Tibial nerve (tissue), 4 donors: ENCODE measurements around the gene NPAT. TPM values are rescaled to one million over a fixed set of nuclear protein-coding genes. Genes with fewer than 3 reads are reported as not detected.

Source experiments
- DNase-seq, 2 donors: peaks; one replicate each; pipeline ENCODE4 v3.0.0-alpha.2; 2019; ENCODE audit warnings: low spot score in 2 of 2
- H3K27ac ChIP-seq, 4 donors: fragments of 200-600 bp; sonication (generic) in 3 of 4; one replicate each; pipeline ENCODE4 v1.5.1; 2017 to 2019; ENCODE audit warnings: mild to moderate bottlenecking in 1 of 4
- H3K27me3 ChIP-seq, 2 donors: fragments of 200-600 bp; sonication (generic) in 1 of 2; one replicate each; pipeline versions ENCODE4 v1.5.1 to v1.6.0; 2017 to 2019
- H3K36me3 ChIP-seq, 3 donors: fragments of 200-600 bp; sonication (generic); one replicate each; pipeline ENCODE4 v1.5.1; 2018 to 2019
- H3K4me1 ChIP-seq, 4 donors: fragments of 200-600 bp; sonication (generic) in 3 of 4; one replicate each; pipeline ENCODE4 v1.5.1; 2017 to 2019
- H3K4me3 ChIP-seq, 4 donors: fragments of 200-600 bp; sonication (generic) in 3 of 4; one replicate each; pipeline ENCODE4 v1.5.1; 2017 to 2019; ENCODE audit warnings: mild to moderate bottlenecking in 1 of 4, moderate library complexity in 1 of 4
- H3K9me3 ChIP-seq, 4 donors: fragments of 200-600 bp; sonication (generic) in 3 of 4; one replicate each; pipeline ENCODE4 v1.5.1; 2017 to 2019
- CTCF ChIP-seq, 5 experiments: fragments of 200-600 bp in 3 of 5; fragments of 450-650 bp in 2 of 5; sonication (generic) in 3 of 5; IDR thresholded peaks; one replicate each; pipeline ENCODE4 v1.5.1; 2016 to 2019; ENCODE audit warnings: antibody characterized with exemption in 5 of 5, mild to moderate bottlenecking in 3 of 5, moderate library complexity in 2 of 5
- EP300 ChIP-seq, 2 donors: sonication (generic); formaldehyde crosslinking; IDR thresholded peaks; one replicate each; pipeline ENCODE4 v1.6.1; 2017; ENCODE audit warnings: antibody characterized with exemption in 2 of 2, mild to moderate bottlenecking in 1 of 2
- POLR2A ChIP-seq, 2 donors: fragments of 450-650 bp; IDR thresholded peaks; one replicate each; pipeline ENCODE4 v1.6.1; 2017; ENCODE audit warnings: antibody characterized with exemption in 2 of 2, mild to moderate bottlenecking in 2 of 2, moderate library complexity in 2 of 2
- WGBS, 2 donors: methylation state at CpG; one replicate each; pipeline ENCODE4 v1.1.5; 2018; 5-methylcytosine and 5-hydroxymethylcytosine counted together
- total RNA-seq, 4 donors: library from RNA; depleted of rRNA; stranded (reverse); fragments of >200 nt; gene quantifications; one replicate each; pipeline ENCODE4 v1.1.0, GENCODE V29; 2016

The NPAT gene
- total RNA-seq, 4 donors from 2014 or later = 12.6 to 16.1 (median 15.3) TPM

- no peaks in the 10 kb centered on the region for H3K27me3 ChIP-seq
- TF ChIP-seq CTCF (IDR thresholded peaks at IDR 0.05) (no peak), EP300 (IDR thresholded peaks at IDR 0.05) (no peak), POLR2A (IDR thresholded peaks at IDR 0.05) (no peak)
- peak overlapping the region in 2 of 4 donors; percentile 60 to 80 for H3K4me3 ChIP-seq
- H3K27ac ChIP-seq = peak overlapping the region in 3 of 4 donors; percentile 90 to 95 (median 95)
- DNase-seq = peak in 1 of 2 donors; percentile 12
- peaks cover 0 to 22% (median 0%) of the 10 kb centered on the region in 3 donors for H3K36me3 ChIP-seq
- 81 to 86% methylated on average over 14 of the region's 14 CpGs for WGBS, 2 donors
- no peaks in the 10 kb centered on the region for H3K9me3 ChIP-seq
- H3K4me1 ChIP-seq = peaks cover 3 to 48% (median 8%) of the 10 kb centered on the region in 4 donors
These were observed 2.7 kb upstream of the NPAT start for GRCh38 chr11:108224911-108225786.

GRCh38 chr11:108224366-108224765, 1.9 kb upstream of the NPAT start:
- Histone ChIP-seq H3K4me1 (peaks cover 3 to 56% (median 8%) of the 10 kb centered on the region in 4 donors), H3K9me3 (no peaks in the 10 kb centered on the region), H3K4me3 (peak overlapping the region; percentile 17 to 80 (median 66)), H3K36me3 (peaks cover 0 to 15% (median 0%) of the 10 kb centered on the region in 3 donors), H3K27ac (peak overlapping the region; percentile 84 to 95 (median 92)), H3K27me3 (no peaks in the 10 kb centered on the region)
- TF ChIP-seq POLR2A (IDR thresholded peaks at IDR 0.05) (no peak), CTCF (IDR thresholded peaks at IDR 0.05) (no peak), EP300 (IDR thresholded peaks at IDR 0.05) (no peak)
- no peak for DNase-seq
- WGBS, 2 donors = 45 to 63% methylated on average over 4 of the region's 4 CpGs

- Histone ChIP-seq H3K36me3 (peaks cover 0 to 8% (median 0%) of the 10 kb centered on the region in 3 donors), H3K27ac (peak overlapping the region; percentile 84 to 95 (median 92)), H3K27me3 (no peaks in the 10 kb centered on the region), H3K9me3 (no peaks in the 10 kb centered on the region), H3K4me3 (peak overlapping the region; percentile 58 to 80 (median 66)), H3K4me1 (peaks cover 3 to 64% (median 8%) of the 10 kb centered on the region in 4 donors)
- DNase-seq = no peak
- WGBS, 2 donors = 6% methylated on average over 20 of the region's 20 CpGs
- TF ChIP-seq EP300 (IDR thresholded peaks at IDR 0.05) (no peak), CTCF (IDR thresholded peaks at IDR 0.05) (no peak), POLR2A (IDR thresholded peaks at IDR 0.05) (no peak)
These were observed 1.1 kb upstream of the NPAT start for GRCh38 chr11:108223348-108224149.

- Histone ChIP-seq H3K27ac (peak overlapping the region; percentile 86 to 98 (median 92)), H3K4me1 (peaks cover 3 to 68% (median 8%) of the 10 kb centered on the region in 4 donors), H3K4me3 (peak overlapping the region; percentile 59 to 80 (median 68)), H3K27me3 (no peaks in the 10 kb centered on the region), H3K36me3 (peaks cover 0 to 3% (median 0%) of the 10 kb centered on the region in 3 donors), H3K9me3 (no peaks in the 10 kb centered on the region)
- TF ChIP-seq CTCF (IDR thresholded peaks at IDR 0.05) (no peak), POLR2A (IDR thresholded peaks at IDR 0.05) (no peak), EP300 (IDR thresholded peaks at IDR 0.05) (no peak)
- no peak for DNase-seq
- 0 to 2% methylated on average over 29 of the region's 29 CpGs for WGBS, 2 donors
These were observed 396 bp downstream of the NPAT start for GRCh38 chr11:108221911-108222573.
